Endometrial microvascular endothelial cells (primary cell): Measurements from ENCODE around the gene SMG1. TPM values are rescaled to one million over a fixed set of nuclear protein-coding genes. Genes with fewer than 3 reads are reported as not detected.

Experiments used
- in situ Hi-C: cut with HindIII; loops from 2 replicates; pipeline ENCODE4 v1.10.0; 2017; ENCODE audit warnings: low sequenced_read_pairs, low pct_unique_long_range_greater_than_20kb; ENCODE audit errors: inconsistent ontology term
- total RNA-seq: library from RNA; depleted of rRNA; stranded (reverse); fragments of >200 nt; gene quantifications from one replicate; pipeline ENCODE4 v1.2.3, GENCODE V29; 2015; ENCODE audit errors: inconsistent ontology term

Gene SMG1
- total RNA-seq, 1 donor from 2014 or later: 30.9 TPM

DNA sequence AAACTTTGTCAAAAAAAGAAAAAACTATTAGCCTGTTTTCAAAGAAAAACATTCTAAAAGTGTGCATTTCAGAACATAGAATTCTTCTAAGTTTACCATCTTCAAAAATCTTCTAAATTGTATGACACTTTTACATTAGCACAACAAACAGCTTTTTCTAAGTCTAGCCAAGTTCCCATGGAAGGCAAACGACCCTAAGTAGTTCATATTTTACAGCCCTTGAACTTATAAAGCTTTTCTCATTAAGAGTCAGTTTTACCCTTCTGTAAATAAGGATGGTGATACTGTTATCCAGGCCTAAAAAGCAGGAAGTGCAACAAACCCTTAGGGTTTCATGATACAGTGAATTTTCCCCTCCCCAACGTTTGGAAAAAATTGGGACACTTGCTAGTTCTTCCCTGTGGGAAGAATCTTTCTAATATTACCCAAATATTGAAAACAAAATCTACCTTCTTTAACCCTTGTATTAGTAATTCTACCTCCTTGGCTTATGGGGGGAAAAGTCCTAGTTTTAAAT lies 120.9 kb downstream of the SMG1 start:
- in situ Hi-C loops: no loop called here

DNA sequence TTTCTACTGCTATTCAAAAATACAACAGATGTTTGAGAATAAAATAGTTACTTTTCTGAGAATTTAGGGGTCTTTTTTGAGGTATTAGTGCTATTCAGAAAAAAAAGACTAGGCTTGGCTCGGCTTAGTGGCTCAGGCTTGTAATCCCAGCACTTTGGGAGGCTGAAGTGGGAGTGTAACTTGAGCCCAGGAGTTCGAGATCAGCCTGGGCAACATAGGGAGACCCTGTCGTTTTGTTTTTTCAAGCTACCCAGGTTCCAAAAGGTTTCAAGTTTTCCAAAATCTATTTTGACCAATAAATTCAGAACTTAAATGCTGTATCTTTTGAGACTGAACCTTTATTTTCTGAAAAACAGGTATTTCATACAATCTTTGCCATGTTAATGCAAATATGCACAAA lies 121.7 kb downstream of the SMG1 start:
- in situ Hi-C loops: no loop called here

GRCh38 chr16:18803569-18804462 lies 122.4 kb downstream of the SMG1 start:
- in situ Hi-C loops: no loop called here

- in situ Hi-C loops: no loop called here
Measured at GRCh38 chr16:18802767-18803343, 123.4 kb downstream of the SMG1 start.

GRCh38 chr16:18801145-18801972 lies 124.8 kb downstream of the SMG1 start, which contains the start of gene ARL6IP1:
Gene ARL6IP1 (minus strand): TSS chr16:18801549. CDS start chr16:18801466, 83 bp downstream.
- in situ Hi-C loops: no loop called here

DNA sequence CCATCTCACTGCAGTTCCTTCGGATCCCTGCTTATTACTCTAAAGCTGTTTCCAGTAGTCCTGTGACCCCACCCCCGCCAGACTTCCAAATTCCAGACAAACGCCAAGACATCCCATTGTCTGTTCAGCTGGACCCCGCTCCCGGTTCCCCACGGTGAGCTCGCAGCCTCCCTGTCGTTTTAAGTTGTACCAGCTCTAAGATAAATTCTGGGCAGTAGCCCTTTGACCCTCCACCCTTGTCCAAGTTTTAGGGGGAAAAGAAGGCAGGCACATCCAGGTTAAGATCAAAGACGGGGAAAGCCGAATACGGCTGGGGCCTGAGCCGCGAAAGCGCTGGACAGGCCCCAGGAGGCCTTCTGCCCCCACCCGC lies 125.4 kb downstream of the SMG1 start:
- in situ Hi-C loops: no loop called here

GRCh38 chr16:18800293-18800692 lies 125.9 kb downstream of the SMG1 start:
- in situ Hi-C loops: no loop called here

GRCh38 chr16:18799500-18799899 lies 126.7 kb downstream of the SMG1 start:
- in situ Hi-C loops: no loop called here

DNA sequence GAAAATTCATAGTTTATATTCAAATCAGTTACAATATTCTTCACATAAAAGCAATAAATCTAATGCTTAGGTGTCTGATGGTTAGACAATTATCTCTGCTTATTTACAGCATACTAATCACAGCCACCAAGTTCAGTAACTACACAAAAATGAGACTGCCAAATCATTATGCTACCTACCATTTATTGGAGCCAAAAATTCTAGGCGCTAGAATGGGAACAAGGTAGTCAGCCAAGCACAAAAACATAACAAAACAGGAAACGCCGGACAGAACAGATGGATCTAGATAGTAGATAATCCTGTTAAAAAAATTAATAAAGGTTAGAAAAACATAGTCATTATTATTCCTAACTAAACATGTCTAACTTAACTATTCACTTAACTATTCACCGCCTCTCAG lies 128.5 kb downstream of the SMG1 start:
- in situ Hi-C loops: no loop called here

DNA sequence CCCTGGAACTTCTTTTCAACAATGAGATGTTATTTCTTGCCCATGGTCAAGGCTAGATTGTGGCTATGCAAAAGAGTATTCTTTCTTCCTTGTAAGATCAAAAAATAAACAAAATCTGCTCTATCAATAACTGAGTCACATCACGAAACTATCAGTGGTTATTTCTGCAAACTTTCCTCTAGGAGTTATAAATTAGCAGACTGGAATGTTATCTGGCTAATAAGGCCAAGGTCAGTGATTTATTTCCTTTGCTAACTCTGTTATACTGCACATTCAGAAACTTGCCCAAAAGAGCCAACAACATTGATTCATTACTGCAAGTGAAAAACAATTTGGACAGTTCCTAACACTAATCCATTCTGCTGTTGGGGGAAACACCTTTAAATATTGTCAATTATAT lies 129.8 kb downstream of the SMG1 start:
- in situ Hi-C loops: no loop called here

- in situ Hi-C loops: no loop called here
Measured at GRCh38 chr16:18792836-18793433, 133.3 kb downstream of the SMG1 start.

- in situ Hi-C loops: no loop called here
Measured at GRCh38 chr16:18789850-18790706, 136.1 kb downstream of the SMG1 start, which contains the start of gene RPS15A. Gene RPS15A (minus strand): TSS chr16:18790334. CDS start chr16:18789113, 1,221 bp downstream.

DNA sequence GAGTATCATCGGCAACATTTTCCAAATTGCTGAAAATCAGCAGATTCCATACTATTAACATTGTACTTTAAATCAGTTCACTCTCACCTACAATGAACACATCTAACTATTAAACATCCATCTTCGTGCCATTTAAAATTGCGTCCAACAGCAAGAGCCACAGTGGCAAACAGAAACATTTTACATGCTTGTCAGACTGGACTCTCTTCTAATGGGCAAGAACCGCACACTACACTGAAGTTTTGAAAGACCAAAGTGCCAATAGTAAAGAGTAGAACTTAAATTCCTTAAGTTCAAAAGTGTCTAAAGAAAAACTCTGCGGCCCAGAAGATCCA lies 136.7 kb downstream of the SMG1 start:
- in situ Hi-C loops: no loop called here

- in situ Hi-C loops: no loop called here
Measured at GRCh38 chr16:18788828-18789514, 137.2 kb downstream of the SMG1 start.

DNA sequence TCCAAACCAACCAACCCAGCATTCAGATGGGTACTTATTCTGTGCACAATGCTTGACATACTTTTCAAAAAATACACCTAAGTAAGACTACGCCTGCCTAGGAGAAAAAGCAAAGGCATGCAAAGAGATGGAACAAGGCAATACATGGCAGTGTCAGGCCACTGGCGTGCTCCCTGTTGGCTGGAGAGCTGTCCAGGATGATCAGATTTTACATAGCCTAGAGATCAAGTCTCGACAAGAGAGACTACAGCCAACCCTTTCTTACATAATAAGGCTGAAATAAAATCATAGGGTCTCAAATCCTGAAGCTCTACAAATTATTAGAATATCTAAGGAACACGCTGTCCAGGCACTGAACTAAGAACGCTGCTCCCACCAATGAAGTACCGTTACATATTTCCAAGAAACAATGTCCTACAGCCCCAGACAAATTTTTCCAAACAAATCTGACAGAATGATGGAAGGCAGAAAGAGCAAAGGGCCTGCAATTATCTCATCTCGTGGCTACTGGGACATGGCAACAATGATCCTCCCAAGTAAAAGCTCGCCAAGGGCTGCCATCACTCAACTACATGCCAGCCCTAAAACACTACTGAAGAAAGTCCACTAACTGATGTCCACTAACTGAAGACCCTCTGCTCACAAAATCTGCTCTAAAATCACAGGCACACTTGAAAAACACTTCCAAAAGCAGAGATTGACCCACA lies 141.1 kb downstream of the SMG1 start:
- in situ Hi-C loops: no loop called here

DNA sequence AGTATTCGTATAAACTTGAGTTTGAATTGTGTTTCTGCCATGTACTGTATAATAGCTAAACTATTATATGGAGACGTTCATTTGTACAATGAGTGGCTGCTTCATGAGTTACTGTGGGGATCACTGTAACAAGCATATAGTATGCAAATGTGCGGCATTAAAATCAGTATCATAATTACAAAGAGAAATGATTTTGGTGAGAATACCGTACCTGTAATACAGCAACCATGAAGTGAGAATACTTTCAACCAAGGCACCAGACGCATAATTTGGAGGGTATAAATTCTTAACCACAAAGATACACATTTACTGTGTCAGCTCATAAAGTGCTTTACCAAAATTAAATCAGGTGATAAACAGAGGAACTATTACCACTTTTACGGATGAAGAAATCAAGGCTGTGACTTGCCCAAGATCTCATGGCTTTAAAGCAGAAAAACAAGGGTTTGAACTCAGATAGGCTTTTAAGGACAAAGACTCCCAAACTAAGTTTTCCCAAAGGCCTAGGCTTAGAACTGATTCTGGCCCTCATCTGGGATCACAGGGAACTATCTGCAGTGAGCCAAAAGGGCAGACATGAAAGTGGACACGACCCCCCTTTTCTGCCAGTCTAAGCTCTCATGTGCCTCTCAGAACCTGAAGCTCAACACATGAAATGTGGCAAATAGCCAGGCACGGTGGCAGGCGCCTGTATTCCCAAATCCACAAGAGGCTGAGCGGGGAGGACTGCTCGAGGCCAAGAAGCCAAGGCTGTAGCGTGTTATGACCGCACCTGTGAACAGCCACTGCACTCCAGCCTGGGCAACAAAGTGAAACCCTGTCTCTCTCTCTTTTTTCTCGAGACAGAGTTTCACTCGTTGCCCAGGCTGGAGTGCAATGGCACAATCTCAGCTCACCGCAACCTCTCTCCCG lies 142.5 kb downstream of the SMG1 start:
- in situ Hi-C loops: no loop called here
